H1 (cell line): ENCODE data around the gene DEPDC1. TPM values are rescaled to one million over a fixed set of nuclear protein-coding genes. Genes with fewer than 3 reads are reported as not detected.

Experiments used
- CTCF ChIA-PET: fragments of 300-600 bp; sonication (Branson Sonifier 250); formaldehyde crosslinking; loops from one replicate; lab custom pipeline; 2021; ENCODE audit not compliant: partially characterized antibody; lab: Charles Lee
- POLR2A ChIA-PET: fragments of 300-600 bp; sonication (Branson Sonifier 250); formaldehyde crosslinking; loops from one replicate; lab custom pipeline; 2021; ENCODE audit warnings: inconsistent platforms; ENCODE audit not compliant: partially characterized antibody; lab: Charles Lee
- DNase-seq, 2 experiments: peaks; one replicate each; pipeline versions ENCODE4 v3.0.0 to v3.0.0-alpha.2; 2010 to 2022; ENCODE audit warnings: low spot score in 2 of 2, low read depth in 1 of 2, mixed read lengths in 1 of 2
- FAIRE-seq: peaks from 2 replicates; lab custom pipeline; 2011; peaks lifted over from hg19 to GRCh38; lab: Jason Lieb, UNC
- H2AFZ ChIP-seq: 2 replicates; pipeline ENCODE4 v1.8.1; 2012; ENCODE audit warnings: low read length, inconsistent platforms
- H2AK5ac ChIP-seq: 2 replicates; pipeline ENCODE4 v1.6.1; 2013; ENCODE audit warnings: low read depth, low read length
- H2BK120ac ChIP-seq: replicated peaks from 2 replicates; pipeline ENCODE3; 2013; ENCODE audit warnings: low read depth, low read length, inconsistent platforms
- H2BK12ac ChIP-seq: 2 replicates; pipeline ENCODE4 v1.6.1; 2013; ENCODE audit warnings: low read depth, low read length
- H2BK15ac ChIP-seq: 2 replicates; pipeline ENCODE4 v1.6.1; 2013; ENCODE audit warnings: low read length
- H2BK20ac ChIP-seq: 2 replicates; pipeline ENCODE4 v1.6.1; 2013; ENCODE audit warnings: low read length
- H2BK5ac ChIP-seq: 2 replicates; pipeline ENCODE4 v1.6.1; 2013; ENCODE audit warnings: low read depth, low read length
- H3K14ac ChIP-seq: 2 replicates; pipeline ENCODE4 v1.6.1; 2013; ENCODE audit warnings: inconsistent platforms; ENCODE audit not compliant: insufficient read length
- H3K18ac ChIP-seq: 2 replicates; pipeline ENCODE4 v1.6.1; 2013; ENCODE audit warnings: low read length; ENCODE audit errors: extremely low read depth
- H3K23ac ChIP-seq: 2 replicates; pipeline ENCODE4 v1.6.1; 2013; ENCODE audit warnings: inconsistent platforms; ENCODE audit not compliant: insufficient read length
- H3K23me2 ChIP-seq: 2 replicates; pipeline ENCODE4 v1.6.1; 2013; ENCODE audit warnings: low read depth, low read length
- H3K27ac ChIP-seq: 2 replicates; pipeline ENCODE4 v1.6.1; 2011; ENCODE audit warnings: low read depth, low read length, inconsistent platforms
- H3K27me3 ChIP-seq, 4 experiments: replicated peaks in 1 of 4; 1 replicate in 1 of 4; 2 replicates in 3 of 4; pipeline versions ENCODE4 v1.6.1 to v1.8.1; 2011 to 2013; ENCODE audit warnings: low read length in 3 of 4, mild to moderate bottlenecking in 3 of 4, inconsistent platforms in 2 of 4, mixed read lengths in 2 of 4, moderate library complexity in 1 of 4; ENCODE audit not compliant: control insufficient read depth in 3 of 4, insufficient read depth in 3 of 4; ENCODE audit errors: extremely low read depth in 1 of 4
- H3K36me3 ChIP-seq, 4 experiments: 2 replicates each; pipeline versions ENCODE4 v1.6.1 to v1.8.1; 2011 to 2013; ENCODE audit warnings: mild to moderate bottlenecking in 4 of 4, low read length in 3 of 4, moderate library complexity in 2 of 4, control low read depth in 1 of 4, inconsistent platforms in 1 of 4; ENCODE audit not compliant: insufficient read depth in 4 of 4, control insufficient read depth in 2 of 4
- H3K4ac ChIP-seq: replicated peaks from 2 replicates; pipeline ENCODE3; 2013; ENCODE audit warnings: low read length, low read depth, mixed read lengths, inconsistent platforms; ENCODE audit not compliant: insufficient read length
- H3K4me1 ChIP-seq, 4 experiments: replicated peaks in 1 of 4; 1 replicate in 1 of 4; 2 replicates in 3 of 4; pipeline versions ENCODE4 v1.6.1 to v1.8.1; 2011 to 2013; ENCODE audit warnings: low read length in 3 of 4, inconsistent platforms in 2 of 4, mixed read lengths in 1 of 4; ENCODE audit not compliant: insufficient read depth in 4 of 4, control insufficient read depth in 3 of 4
- H3K4me2 ChIP-seq, 2 experiments: 2 replicates each; pipeline versions ENCODE4 v1.6.1 to v1.8.1; 2011 to 2013; ENCODE audit warnings: low read depth in 2 of 2, low read length in 2 of 2, control low read depth in 1 of 2, inconsistent platforms in 1 of 2, mild to moderate bottlenecking in 1 of 2; ENCODE audit not compliant: insufficient read depth in 1 of 2
- H3K4me3 ChIP-seq, 4 experiments: fragments of 200-600, 300-600 bp in 1 of 4; sonication (generic), shearing (Covaris generic), sonication (Bioruptor Twin) in 1 of 4; 2 replicates each; pipeline versions ENCODE4 v1.5.1 to v1.8.1; 2011 to 2016; ENCODE audit warnings: low read length in 4 of 4, low read depth in 3 of 4, control low read depth in 2 of 4, inconsistent platforms in 2 of 4, mild to moderate bottlenecking in 2 of 4, mixed read lengths in 1 of 4, moderate library complexity in 1 of 4; ENCODE audit not compliant: insufficient read depth in 2 of 4; ENCODE audit errors: extremely low read depth in 1 of 4
- H3K56ac ChIP-seq: replicated peaks from 2 replicates; pipeline ENCODE3; 2013; ENCODE audit warnings: low read depth, mild to moderate bottlenecking, mixed read lengths, low read length, inconsistent platforms; ENCODE audit not compliant: insufficient read length
- H3K79me1 ChIP-seq: 2 replicates; pipeline ENCODE4 v1.6.1; 2013; ENCODE audit warnings: low read depth, low read length, control low read depth
- H3K79me2 ChIP-seq, 2 experiments: 2 replicates each; pipeline versions ENCODE4 v1.6.1 to v1.8.1; 2012 to 2013; ENCODE audit warnings: low read length in 2 of 2, mild to moderate bottlenecking in 2 of 2, inconsistent platforms in 1 of 2; ENCODE audit not compliant: insufficient read depth in 2 of 2, control insufficient read depth in 1 of 2
- H3K9ac ChIP-seq, 4 experiments: replicated peaks in 1 of 4; 1 replicate in 1 of 4; 2 replicates in 3 of 4; pipeline versions ENCODE4 v1.6.1 to v1.8.1; 2011 to 2013; ENCODE audit warnings: low read depth in 3 of 4, low read length in 3 of 4, control low read depth in 2 of 4, mild to moderate bottlenecking in 2 of 4, moderate library complexity in 2 of 4, inconsistent platforms in 1 of 4; ENCODE audit errors: extremely low read depth in 1 of 4
- H3K9me3 ChIP-seq, 2 experiments: 2 replicates each; pipeline versions ENCODE4 v1.6.1 to v1.8.1; 2012 to 2013; ENCODE audit warnings: mild to moderate bottlenecking in 2 of 2, moderate library complexity in 2 of 2, control low read depth in 1 of 2, inconsistent platforms in 1 of 2, low read depth in 1 of 2, low read length in 1 of 2, mixed read lengths in 1 of 2; ENCODE audit not compliant: insufficient read depth in 2 of 2
- H4K20me1 ChIP-seq, 2 experiments: replicated peaks in 1 of 2; 2 replicates each; pipeline versions ENCODE3 to v1.8.1; 2011 to 2013; ENCODE audit warnings: inconsistent platforms in 2 of 2, low read length in 2 of 2, mild to moderate bottlenecking in 1 of 2; ENCODE audit not compliant: insufficient read depth in 2 of 2, control insufficient read depth in 1 of 2
- H4K5ac ChIP-seq: 2 replicates; pipeline ENCODE4 v1.6.1; 2013; ENCODE audit warnings: low read length, low read depth, mixed read lengths, inconsistent platforms; ENCODE audit not compliant: insufficient read length
- H4K8ac ChIP-seq: 2 replicates; pipeline ENCODE4 v1.8.0; 2013; ENCODE audit warnings: mild to moderate bottlenecking, moderate library complexity, low read length, inconsistent platforms; ENCODE audit not compliant: insufficient read depth; ENCODE audit errors: extremely low read depth
- H4K91ac ChIP-seq: replicated peaks from 2 replicates; pipeline ENCODE3; 2013; ENCODE audit warnings: low read length, mixed read lengths, inconsistent platforms; ENCODE audit not compliant: insufficient read length
- CBX5 ChIP-seq: fragments of 300-800, 300-1000 bp; sonication (generic); IDR thresholded peaks from 2 replicates; pipeline ENCODE4 v1.7.1; 2016; ENCODE audit warnings: antibody characterized with exemption, low read length, low read depth
- CEBPB ChIP-seq: IDR thresholded peaks from 2 replicates; pipeline ENCODE4 v1.6.1; 2012; ENCODE audit warnings: low read depth, low read length
- GTF2F1 ChIP-seq: IDR thresholded peaks from 2 replicates; pipeline ENCODE4 v1.6.1; 2012; ENCODE audit warnings: low read depth, low read length, improper control_type of control experiment, borderline replicate concordance
- KDM1A ChIP-seq: fragments of 200-600, 300-600 bp; sonication (generic); IDR thresholded peaks from 2 replicates; pipeline ENCODE4 v1.7.1; 2016; ENCODE audit warnings: mild to moderate bottlenecking, low read length, borderline replicate concordance
- NANOG ChIP-seq: IDR thresholded peaks from 2 replicates; pipeline ENCODE4 v1.6.1; 2011; ENCODE audit warnings: low read length, low read depth, mild to moderate bottlenecking, inconsistent platforms; ENCODE audit not compliant: insufficient read depth, poor library complexity, severe bottlenecking
- NRF1 ChIP-seq: IDR thresholded peaks from 2 replicates; pipeline ENCODE4 v1.6.1; 2011; ENCODE audit warnings: mild to moderate bottlenecking, low read depth, low read length, improper control_type of control experiment
- PHF8 ChIP-seq: fragments of 200-600 bp; sonication (generic); conservative IDR thresholded peaks from 2 replicates; pipeline ENCODE4 v1.7.1; 2012; ENCODE audit warnings: low read depth, mild to moderate bottlenecking, inconsistent platforms, low read length, moderate library complexity
- RNF2 ChIP-seq: fragments of 200-900, 300-1000 bp; sonication (generic); IDR thresholded peaks from 2 replicates; pipeline ENCODE4 v1.7.1; 2016; ENCODE audit warnings: borderline replicate concordance, low read depth, mild to moderate bottlenecking, antibody characterized with exemption, low read length; ENCODE audit not compliant: poor library complexity, severe bottlenecking; ENCODE audit errors: missing control alignments
- SIN3A ChIP-seq, 2 experiments: IDR thresholded peaks in 1 of 2; conservative IDR thresholded peaks in 1 of 2; 2 replicates each; pipeline ENCODE4 v1.6.1; 2011 to 2012; ENCODE audit warnings: low read length in 2 of 2, improper control_type of control experiment in 1 of 2, low read depth in 1 of 2, mild to moderate bottlenecking in 1 of 2
- SP1 ChIP-seq: IDR thresholded peaks from 2 replicates; pipeline ENCODE4 v1.6.1; 2011; ENCODE audit warnings: low read depth, low read length
- SRF ChIP-seq: IDR thresholded peaks from 2 replicates; pipeline ENCODE4 v1.6.1; 2011; ENCODE audit warnings: mild to moderate bottlenecking, low read depth, low read length, moderate library complexity
- USF2 ChIP-seq: IDR thresholded peaks from 2 replicates; pipeline ENCODE4 v1.6.1; 2011; ENCODE audit warnings: low read length, improper control_type of control experiment
- WGBS, 2 experiments: shearing (Covaris generic) in 1 of 2; methylation state at CpG; one replicate each; pipeline versions ENCODE4 v1.1.6 to v1.1.7; 2013 to 2015; ENCODE audit warnings: low lambda C conversion rate in 2 of 2, mixed read lengths in 2 of 2, inconsistent platforms in 1 of 2, low coverage in 1 of 2, missing lambda C conversion rate in 1 of 2; ENCODE audit not compliant: insufficient replicate concordance in 2 of 2, insufficient coverage in 1 of 2, insufficient read length in 1 of 2; ENCODE audit errors: extremely low coverage in 1 of 2, missing lambda C conversion rate in 1 of 2; 5-methylcytosine and 5-hydroxymethylcytosine counted together
- polyA plus RNA-seq, 7 experiments: library from polyadenylated mRNA; depleted of rRNA in 3 of 7; stranded (reverse) in 5 of 7; unstranded in 2 of 7; fragments of >200 nt in 5 of 7; fragments of 200-250 nt in 2 of 7; gene quantifications; 1 replicate in 5 of 7; 2 replicates in 1 of 7; 4 replicates in 1 of 7; pipeline versions ENCODE4 v1.2.1 to v1.2.3, GENCODE V29; 2011 to 2013; ENCODE audit warnings: missing spikeins in 2 of 7, mixed read lengths in 2 of 7
- total RNA-seq: library from RNA; stranded (reverse); fragmentation: NEBNext Ultra II Directional; extraction: Animal tissue kit (Norgen Biotek cat#: 25700); gene quantifications from 2 replicates; pipeline ENCODE4 v1.2.1, GENCODE V29; 2021

DEPDC1 gene
- total and polyA plus RNA-seq, 2 of the 8 experiments (the other 6 are each of a cell fraction or from before 2014, with no cell fraction given) = 5.5 to 46.5 TPM

GRCh38 chr1:68484618-68485017 is 12.3 kb downstream of the DEPDC1 start:
- Histone ChIP-seq H3K14ac (no peak overlapping the region), H3K79me2 (no peaks in the 10 kb centered on the region), H2BK20ac (no peak overlapping the region), H4K20me1 (no peaks in the 10 kb centered on the region), H3K56ac (no peak overlapping the region), H3K79me1 (no peaks in the 10 kb centered on the region), H2AK5ac (no peak overlapping the region), H4K8ac (no peak overlapping the region), H2BK5ac (no peak overlapping the region), H2BK120ac (no peak overlapping the region), H3K23ac (no peak overlapping the region), H3K4ac (no peak overlapping the region), H3K27me3 (no peaks in the 10 kb centered on the region), H2BK12ac (no peak overlapping the region), H3K4me2 (no peak overlapping the region), H4K5ac (no peak overlapping the region), H3K4me3 (no peak overlapping the region), H3K9me3 (no peaks in the 10 kb centered on the region), H3K4me1 (no peaks in the 10 kb centered on the region), H2BK15ac (no peak overlapping the region), H3K23me2 (no peaks in the 10 kb centered on the region), H3K9ac (no peak overlapping the region), H3K27ac (no peak overlapping the region), H2AFZ (no peak overlapping the region), H3K36me3 (peaks cover 11 to 90% (median 30%) of the 10 kb centered on the region in 4 experiments), H4K91ac (no peak overlapping the region), H3K18ac (no peak overlapping the region)
- WGBS, 2 experiments = 91% methylated on average over 1 of the region's 1 CpG; no CpG with 5 or more reads in 1 of the 2 experiments
- FAIRE-seq (no peak), DNase-seq (no peak)
- ChIA-PET POLR2A (no interaction called here), CTCF (interaction anchor here (0.9 to 1.6 kb wide), 2 partner anchors 15 to 41 kb away, joined by 3 to 4 read pairs; no protein-coding TSS in a partner anchor)
- TF ChIP-seq CEBPB (no peak), KDM1A (no peak), RNF2 (no peak), SP1 (no peak), PHF8 (no peak), CBX5 (no peak), SIN3A (conservative IDR thresholded peaks at IDR 0.05 in 1 of 2, IDR thresholded peaks at IDR 0.05 in 1 of 2; ENCODE audit: low read depth in 1 of 2, low read length in 2 of 2) (no peak), SRF (no peak), GTF2F1 (no peak), NRF1 (no peak), USF2 (no peak), NANOG (no peak)
